Activated CD4-positive, alpha-beta T cell treated with anti-CD3 and anti-CD28 coated beads, Interleukin-10, Interleukin-2, amounts not matched to agents 100 ng/mL and 50 ng/mL, durations not matched to agents 16 hours and 8 hours (primary cell): Measurements from ENCODE around the gene SAV1.
"Not testable (repeated sequence)": the region's sequence is repeated elsewhere in the genome, so short reads cannot be mapped to it uniquely, and the experiment has no call there.

Experiments
- DNase-seq: peaks from one replicate; pipeline ENCODE4 v3.0.0-alpha.2; 2020

Gene SAV1

GRCh38 chr14:50664579-50664978 lies 3.5 kb downstream of the SAV1 start:
- DNase-seq, result not testable (repeated sequence)

DNA sequence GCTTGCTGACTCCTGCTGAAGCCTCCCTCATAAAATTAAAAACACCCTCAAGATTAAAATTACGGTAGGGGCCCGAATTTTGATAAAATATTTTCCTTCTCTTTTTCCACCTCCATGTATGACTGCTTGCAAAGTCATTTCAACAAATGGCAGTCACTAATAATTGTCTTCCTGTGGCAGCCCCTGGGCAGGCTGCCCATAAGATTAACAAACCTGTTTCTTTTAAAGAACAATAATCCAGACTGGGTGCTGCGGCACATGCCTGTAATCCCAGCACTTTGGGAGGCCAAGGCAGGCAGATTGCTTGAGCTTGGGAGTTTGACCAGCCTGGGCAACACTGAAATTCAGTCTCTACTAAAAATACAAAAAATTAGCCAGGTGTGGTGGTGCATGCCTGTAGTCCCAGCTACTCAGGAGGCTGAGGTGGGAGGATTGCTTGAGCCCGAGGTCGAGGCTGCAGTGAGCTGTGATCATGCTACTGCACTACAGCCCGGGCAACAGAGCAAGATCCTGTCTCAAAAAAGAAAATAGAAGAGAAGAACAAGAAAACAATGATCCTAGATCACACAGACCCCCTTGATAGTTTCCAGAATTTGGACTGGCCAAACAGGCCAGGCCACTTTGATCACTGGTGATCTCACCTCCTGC lies 8.7 kb downstream of the SAV1 start:
- DNase-seq, result no peak

- DNase-seq, result no peak
Observed at GRCh38 chr14:50658203-50658602, 9.9 kb downstream of the SAV1 start.

DNA sequence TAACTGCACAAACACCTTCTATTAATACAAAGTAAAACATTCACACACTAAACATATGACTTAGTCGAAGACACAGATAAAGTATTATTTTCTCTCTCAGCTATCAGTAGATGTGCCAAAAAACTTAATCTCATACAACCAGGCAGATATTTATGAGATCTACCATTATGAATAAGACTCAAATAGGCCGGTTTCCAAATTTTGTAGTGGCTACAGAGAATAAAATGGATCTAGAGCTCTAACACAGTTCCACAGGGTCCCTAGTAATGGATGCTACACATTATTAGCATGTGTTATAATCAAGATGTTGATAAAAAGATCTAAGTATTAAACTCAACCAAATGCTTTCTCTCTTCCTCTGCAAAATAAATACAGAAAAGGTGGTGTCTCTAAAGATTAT lies 10.4 kb downstream of the SAV1 start:
- DNase-seq, result no peak

DNA sequence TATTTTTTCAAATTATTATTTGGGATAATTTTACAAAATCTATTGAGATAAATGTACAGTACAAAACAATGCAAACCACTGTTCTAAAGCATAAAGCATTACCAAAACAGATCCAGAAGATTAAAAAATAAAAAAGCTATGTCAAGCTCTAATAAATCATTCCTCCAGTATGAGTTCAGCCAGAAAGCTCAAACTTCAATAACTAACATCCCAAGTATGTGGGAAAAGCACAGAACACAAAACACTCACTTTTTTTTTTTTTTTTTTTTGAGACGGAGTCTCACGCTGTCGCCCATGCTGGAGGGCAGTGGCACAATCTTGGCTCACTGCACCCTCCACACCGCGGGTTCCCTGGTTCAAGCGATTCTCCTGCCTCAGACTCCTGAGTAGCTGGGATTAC lies 11.3 kb downstream of the SAV1 start:
- DNase-seq, result no peak

GRCh38 chr14:50649691-50650090 lies 18.4 kb downstream of the SAV1 start:
- DNase-seq, result no peak

DNA sequence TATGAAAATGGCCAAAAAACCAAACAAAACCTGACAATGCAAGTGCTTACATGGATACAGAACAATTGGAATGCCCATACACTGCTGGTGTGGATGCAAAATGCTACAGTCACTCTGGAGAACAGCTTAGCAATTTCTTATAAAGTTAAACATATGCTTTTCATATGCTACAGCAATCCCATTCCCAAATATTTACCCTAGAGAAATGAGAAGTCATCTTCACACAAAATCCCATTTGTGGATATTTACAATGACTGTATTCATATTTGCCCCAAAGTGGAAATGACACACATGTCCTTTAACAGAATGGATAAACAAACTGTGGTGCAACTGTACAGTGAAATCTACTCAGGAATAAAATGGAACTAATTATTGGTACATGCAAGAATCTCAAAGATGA lies 20.4 kb downstream of the SAV1 start:
- DNase-seq, result no peak

DNA sequence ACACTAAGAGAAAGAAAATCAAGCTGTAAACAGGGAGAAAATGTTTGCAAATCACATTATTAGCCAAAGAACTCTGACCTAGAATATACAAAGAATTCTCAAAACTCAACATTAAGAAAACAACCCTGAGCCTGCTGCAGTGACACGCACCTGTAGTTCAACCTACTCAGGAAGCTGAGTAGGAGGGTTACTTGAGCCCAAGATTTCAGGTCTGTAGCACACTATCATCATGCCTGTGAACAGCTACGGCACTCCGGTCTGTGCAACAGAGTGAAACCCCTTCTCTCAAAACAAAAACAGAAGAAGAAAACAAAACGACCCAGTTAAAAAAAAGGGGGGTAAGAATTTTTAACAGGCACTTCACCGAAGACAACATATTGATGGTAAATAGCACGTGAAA lies 20.8 kb downstream of the SAV1 start:
- no peak for DNase-seq

DNA sequence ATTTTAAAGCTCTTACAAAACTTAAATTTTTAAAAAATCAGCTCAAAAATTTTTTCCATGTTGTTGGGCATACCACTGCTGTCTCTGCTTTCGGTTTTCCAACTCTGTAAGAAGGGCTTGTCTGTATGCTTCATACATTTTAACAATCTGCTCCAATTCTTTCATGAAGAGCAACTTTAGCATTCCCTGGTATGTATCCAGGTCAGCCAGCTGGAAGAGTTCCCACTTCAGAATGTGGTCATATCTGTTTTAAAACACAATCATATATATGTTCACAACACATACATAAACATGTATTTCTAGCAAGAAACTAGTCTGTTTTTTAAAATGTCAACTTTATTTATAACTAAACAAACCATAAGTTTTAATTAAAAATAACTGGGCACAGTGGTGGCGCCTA lies 33.0 kb downstream of the SAV1 start:
- DNase-seq, result no peak

DNA sequence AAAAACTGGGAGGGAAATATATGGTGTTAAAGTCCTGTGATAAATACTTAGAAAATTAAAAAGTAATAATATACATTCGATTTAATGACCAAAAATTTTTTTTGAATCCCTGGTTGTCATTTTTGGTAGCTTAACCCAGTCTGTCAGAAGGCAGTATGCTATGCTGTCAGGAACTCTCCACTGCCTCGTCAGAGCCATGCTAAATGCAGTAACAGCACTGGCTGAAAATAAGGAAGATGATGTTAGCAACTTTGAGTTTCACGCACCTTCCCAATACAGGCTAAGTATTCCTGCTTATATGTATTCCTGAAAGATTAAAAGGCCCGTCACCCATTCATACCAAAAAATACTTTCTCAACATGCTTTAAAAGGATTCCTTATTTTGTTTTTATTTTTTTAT lies 34.2 kb downstream of the SAV1 start:
- no peak for DNase-seq

GRCh38 chr14:50631408-50631821 lies 36.7 kb downstream of the SAV1 start:
- no peak for DNase-seq

DNA sequence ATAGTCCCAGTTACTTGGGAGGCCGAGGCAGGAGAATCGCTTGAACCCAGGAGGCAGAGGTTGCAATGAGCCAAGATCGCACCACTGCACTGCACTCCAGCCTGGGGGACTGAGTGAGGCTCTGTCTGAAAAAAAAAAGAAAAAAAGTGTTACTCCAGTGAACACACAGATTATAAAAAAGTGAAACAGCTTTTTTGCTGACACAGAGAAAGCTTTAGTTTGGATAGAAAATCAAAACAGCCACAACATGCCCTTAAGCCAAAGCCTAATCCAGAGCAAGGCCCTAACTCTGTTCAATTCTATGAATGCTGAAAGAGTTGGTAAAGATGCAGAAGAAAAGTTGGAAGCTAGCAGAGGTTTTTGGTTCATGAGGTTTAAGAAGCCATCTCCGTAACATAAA lies 43.2 kb downstream of the SAV1 start:
- not testable (repeated sequence) for DNase-seq

- peak; percentile 49 for DNase-seq
Observed at GRCh38 chr14:50624447-50624846, 43.7 kb downstream of the SAV1 start.

DNA sequence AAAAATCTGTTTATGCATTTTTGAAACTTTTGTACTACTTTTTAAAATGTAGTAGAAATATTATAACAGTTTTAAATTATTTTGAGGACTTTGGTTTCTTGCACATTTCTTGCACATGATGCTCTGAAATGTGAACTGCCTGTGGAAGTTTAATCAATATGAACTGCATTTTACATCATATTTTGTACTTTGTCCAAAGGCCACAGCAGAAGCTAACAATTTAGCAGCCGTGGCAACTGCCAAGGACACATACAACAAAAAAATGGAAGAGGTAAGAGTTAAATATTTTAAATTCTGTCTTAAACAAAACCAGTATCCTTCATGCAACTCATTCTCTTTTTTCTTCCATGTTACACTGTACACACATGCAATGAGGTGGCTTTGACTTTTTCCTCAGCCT lies 45.1 kb downstream of the SAV1 start:
- DNase-seq, result no peak

GRCh38 chr14:50620341-50620740 lies 47.8 kb downstream of the SAV1 start:
- DNase-seq, result no peak

DNA sequence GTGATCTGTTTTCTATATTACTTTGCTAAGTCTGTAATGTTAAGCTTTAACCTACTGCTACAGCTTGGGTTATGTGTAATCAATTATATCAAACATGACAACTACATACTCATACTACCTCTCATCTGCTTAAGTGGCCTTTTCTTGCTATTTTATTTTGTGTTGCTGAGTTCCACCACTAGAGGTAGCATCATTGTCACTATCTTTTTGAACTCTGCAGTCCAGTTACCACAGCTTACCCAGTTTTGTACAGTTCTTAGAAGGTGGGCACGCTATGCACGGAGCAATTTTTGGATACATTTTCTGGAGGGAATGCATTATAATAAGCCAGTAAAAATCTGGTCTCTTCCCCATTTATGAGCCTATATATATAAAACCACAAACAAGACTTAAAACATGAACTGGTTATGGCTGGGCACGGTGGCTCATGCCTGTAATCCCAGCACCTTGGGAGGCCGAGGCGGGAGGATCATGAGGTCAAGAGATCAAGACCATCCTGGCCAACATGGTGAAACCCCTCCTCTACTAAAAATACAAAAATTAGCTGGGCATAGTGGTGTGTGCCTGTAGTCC lies 48.5 kb downstream of the SAV1 start:
- DNase-seq, result peak; percentile 38

DNA sequence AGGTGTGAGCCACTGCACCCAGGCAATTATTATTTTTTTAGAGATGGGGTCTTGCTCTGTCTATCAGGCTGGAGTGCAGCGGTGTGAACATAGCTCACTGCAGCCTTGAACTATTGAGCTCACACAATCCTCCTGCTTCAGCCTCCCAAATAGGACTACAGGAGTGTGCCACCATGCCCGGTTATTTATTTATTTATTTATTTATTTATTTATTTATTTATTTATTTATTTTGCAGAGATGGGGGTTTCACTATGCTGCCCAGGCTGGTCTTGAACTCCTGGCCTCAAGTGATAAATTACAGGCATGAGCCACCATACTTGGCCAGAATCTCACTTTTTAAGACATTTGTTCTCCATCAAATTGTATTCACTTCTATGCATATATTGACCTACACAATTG lies 51.8 kb downstream of the SAV1 start:
- DNase-seq, result no peak

DNA sequence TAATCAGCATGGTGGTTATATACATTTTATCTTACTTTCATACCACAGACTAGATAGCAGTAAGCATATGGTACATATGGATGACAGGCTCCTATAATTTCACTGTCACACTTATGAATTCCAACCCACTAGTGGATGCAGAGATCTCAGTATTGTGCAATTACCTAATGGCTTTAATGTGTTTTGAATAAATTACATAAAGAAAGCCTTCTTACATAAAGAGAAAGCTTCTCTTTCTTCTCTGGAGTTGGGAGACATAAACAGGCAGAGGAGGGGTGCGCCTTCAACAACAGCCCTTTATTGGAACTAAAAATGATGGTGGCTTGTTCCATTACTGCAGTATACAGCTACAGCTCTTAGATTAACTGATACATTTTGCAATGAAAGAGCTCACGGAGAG lies 52.6 kb downstream of the SAV1 start:
- no peak for DNase-seq

DNA sequence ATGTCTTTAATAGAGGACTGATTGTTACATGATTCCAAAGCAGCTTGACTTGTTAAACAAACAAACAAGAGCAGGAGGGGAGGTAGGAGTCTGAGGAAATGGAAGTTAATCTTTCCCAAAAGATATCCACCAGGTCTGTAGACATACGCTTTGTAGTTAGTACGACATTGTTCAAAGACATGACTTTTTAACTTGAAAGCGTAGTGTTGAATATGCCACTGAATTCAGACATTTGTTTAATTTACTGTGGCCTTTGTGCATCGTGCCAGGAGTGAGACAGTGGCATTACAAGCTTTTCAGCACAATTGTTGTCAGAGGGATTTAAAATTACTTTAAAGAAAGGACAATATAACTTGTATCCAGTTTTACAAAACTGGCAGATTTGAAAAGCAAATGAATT lies 53.0 kb downstream of the SAV1 start:
- no peak for DNase-seq

DNA sequence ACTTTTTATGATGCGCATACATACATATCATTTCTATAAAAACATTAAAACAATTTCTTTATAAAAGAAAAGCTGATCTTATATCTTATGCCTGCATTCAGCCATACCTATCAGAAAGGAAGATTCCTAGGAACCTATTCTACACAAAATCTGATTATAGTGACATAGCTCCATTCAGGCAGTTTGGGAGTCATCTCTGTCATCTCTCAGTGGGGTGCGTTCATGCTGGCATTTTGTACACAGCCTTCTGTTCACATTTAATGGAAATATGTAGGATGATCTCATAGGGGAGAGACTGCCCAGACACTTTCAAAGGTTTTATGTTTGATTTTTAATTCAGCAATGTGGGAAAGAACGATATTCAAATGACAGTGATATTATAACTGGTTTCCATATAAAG lies 55.3 kb downstream of the SAV1 start:
- DNase-seq, result no peak

GRCh38 chr14:50610465-50610864 lies 57.6 kb downstream of the SAV1 start:
- DNase-seq, result no peak

DNA sequence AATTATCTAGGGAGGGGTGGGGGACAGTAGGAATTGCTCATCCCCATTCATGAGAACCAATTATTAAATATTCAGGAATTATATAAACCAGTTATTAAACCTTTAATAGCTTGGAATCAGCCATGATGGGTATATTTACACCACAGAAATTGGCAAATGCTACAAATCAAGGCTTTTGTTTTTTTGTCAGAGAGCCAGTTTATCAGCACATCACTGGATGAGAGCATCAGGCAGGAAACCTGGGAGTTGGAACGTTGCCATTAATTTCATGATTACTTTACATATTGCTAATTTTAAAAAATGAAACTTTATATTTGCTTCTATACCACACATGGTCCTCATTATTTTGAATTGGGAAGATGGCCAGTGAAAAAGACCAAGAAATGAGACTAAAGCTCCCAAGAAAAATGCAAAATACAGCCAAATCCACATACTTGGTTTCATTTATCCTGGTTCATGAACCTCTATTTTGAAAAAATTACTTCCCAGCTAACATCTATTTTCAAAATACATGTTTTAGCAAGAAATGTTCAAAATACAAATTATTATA lies 59.7 kb downstream of the SAV1 start:
- no peak for DNase-seq

- no peak for DNase-seq
Observed at GRCh38 chr14:50607761-50608160, 60.3 kb downstream of the SAV1 start.

- peak; percentile 12 for DNase-seq
Observed at GRCh38 chr14:50607181-50607580, 60.9 kb downstream of the SAV1 start.

DNA sequence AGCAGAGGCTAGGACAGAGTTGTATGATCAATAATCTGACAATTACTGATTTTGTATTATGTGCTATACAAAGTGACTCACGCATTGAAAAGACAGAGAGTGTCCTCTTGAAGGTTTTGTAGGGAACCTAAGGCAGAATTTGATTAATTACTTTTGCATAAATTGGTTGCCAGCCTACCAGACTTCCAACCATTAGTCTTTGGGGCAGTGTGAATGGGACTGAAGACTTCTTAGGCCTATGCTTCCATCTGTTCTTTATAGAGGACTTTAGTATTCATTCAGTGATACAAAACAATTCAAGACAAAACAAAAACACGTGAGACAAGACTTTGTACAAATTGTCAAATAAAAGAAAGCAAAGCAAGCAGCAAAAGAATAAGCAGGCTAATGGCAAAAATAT lies 61.6 kb downstream of the SAV1 start:
- no peak for DNase-seq
